Medulla oblongata (tissue), 1 donor: Measurements from ENCODE around the gene ASIP.
"Not testable (repeated sequence)": the region's sequence is repeated elsewhere in the genome, so short reads cannot be mapped to it uniquely, and the experiment has no call there.

Source experiments
- DNase-seq: peaks from one replicate; pipeline ENCODE4 v3.0.0-alpha.2; 2015; ENCODE audit errors: extremely low spot score

Gene ASIP

GRCh38 chr20:34285450-34285849 is 44.2 kb downstream of the ASIP start:
- DNase-seq: no peak

GRCh38 chr20:34287500-34287899 is 46.3 kb downstream of the ASIP start:
- not testable (repeated sequence) for DNase-seq

- no peak for DNase-seq
Measured at GRCh38 chr20:34290471-34290870, 49.2 kb downstream of the ASIP start.

GRCh38 chr20:34292496-34292895 is 51.3 kb downstream of the ASIP start:
- DNase-seq: no peak

- no peak for DNase-seq
Measured at GRCh38 chr20:34293119-34293518, 51.9 kb downstream of the ASIP start.

GRCh38 chr20:34293589-34293988 is 52.4 kb downstream of the ASIP start:
- DNase-seq: no peak

GRCh38 chr20:34294563-34294962 is 53.3 kb downstream of the ASIP start:
- no peak for DNase-seq

GRCh38 chr20:34295284-34295683 is 54.1 kb downstream of the ASIP start:
- no peak for DNase-seq

- DNase-seq: no peak
Measured at GRCh38 chr20:34296468-34296867, 55.2 kb downstream of the ASIP start.

- DNase-seq: not testable (repeated sequence)
Measured at GRCh38 chr20:34298294-34298784, 57.1 kb downstream of the ASIP start.

- no peak for DNase-seq
Measured at GRCh38 chr20:34299556-34300255, 58.5 kb downstream of the ASIP start.

- DNase-seq: no peak
Measured at GRCh38 chr20:34300256-34300806, 59.1 kb downstream of the ASIP start.

- DNase-seq: no peak
Measured at GRCh38 chr20:34300809-34301586, 59.8 kb downstream of the ASIP start.

GRCh38 chr20:34301587-34302311 is 60.5 kb downstream of the ASIP start:
- no peak for DNase-seq

GRCh38 chr20:34302312-34302722 is 61.1 kb downstream of the ASIP start:
- DNase-seq: no peak

GRCh38 chr20:34302723-34303533 is 61.7 kb downstream of the ASIP start, which contains the start of gene AHCY:
Gene AHCY (minus strand): TSS chr20:34303355. CDS start chr20:34303270, 85 bp downstream.
- peak; percentile 96 for DNase-seq

- DNase-seq: no peak
Measured at GRCh38 chr20:34305333-34306230, 64.4 kb downstream of the ASIP start.

GRCh38 chr20:34309691-34310090 is 68.5 kb downstream of the ASIP start:
- DNase-seq: no peak

- DNase-seq: no peak
Measured at GRCh38 chr20:34310481-34311117, 69.4 kb downstream of the ASIP start.
